Endothelial cell of umbilical vein (primary cell): ENCODE data around the gene POLE2. TPM values are rescaled to one million over a fixed set of nuclear protein-coding genes. Genes with fewer than 3 reads are reported as not detected.
"Not testable (repeated sequence)": the region's sequence is repeated elsewhere in the genome, so short reads cannot be mapped to it uniquely, and the experiment has no call there.

ENCODE experiments used
- BruUV-seq: library from RNA; stranded (reverse); fragments of 400-500 nt; replicated peaks from 2 replicates; lab custom pipeline; 2021; lab: Mats Ljungman, UMichigan
- CTCF ChIA-PET: fragments of 300-600, 350-600 bp; sonication (Branson Sonifier 250); formaldehyde crosslinking; loops from one replicate; lab custom pipeline; 2021; ENCODE audit warnings: antibody characterized with exemption, inconsistent platforms; lab: Charles Lee
- POLR2A ChIA-PET: fragments of 300-600, 350-600 bp; sonication (Branson Sonifier 250); formaldehyde crosslinking; loops from one replicate; lab custom pipeline; 2021; ENCODE audit warnings: antibody characterized with exemption, inconsistent platforms; lab: Charles Lee
- DNase-seq: peaks from one replicate; pipeline ENCODE4 v3.0.0-alpha.2; 2011; ENCODE audit warnings: low read depth, low spot score
- FAIRE-seq: peaks from 2 replicates; lab custom pipeline; 2011; peaks lifted over from hg19 to GRCh38; lab: Jason Lieb, UNC
- H2AFZ ChIP-seq: 2 replicates; pipeline ENCODE4 v1.6.0; 2012; ENCODE audit warnings: low read depth, low read length, control low read depth, inconsistent platforms
- H3K27ac ChIP-seq: 2 replicates; pipeline ENCODE4 v1.5.1; 2011; ENCODE audit warnings: low read depth, mild to moderate bottlenecking, control low read depth, low read length, moderate library complexity; ENCODE audit not compliant: insufficient read depth
- H3K27me3 ChIP-seq, 2 experiments: 2 replicates each; pipeline versions ENCODE4 v1.6.0 to v1.6.1; 2011; ENCODE audit warnings: low read length in 2 of 2, mixed read lengths in 1 of 2; ENCODE audit not compliant: control insufficient read depth in 2 of 2, insufficient read depth in 2 of 2
- H3K36me3 ChIP-seq, 2 experiments: 2 replicates in 1 of 2; 3 replicates in 1 of 2; pipeline ENCODE4 v1.5.1; 2011; ENCODE audit warnings: low read length in 2 of 2, mild to moderate bottlenecking in 1 of 2, moderate library complexity in 1 of 2; ENCODE audit not compliant: control insufficient read depth in 2 of 2, insufficient read depth in 2 of 2; ENCODE audit errors: extremely low read depth in 1 of 2
- H3K4me1 ChIP-seq: 3 replicates; pipeline ENCODE4 v1.5.1; 2011; ENCODE audit warnings: mild to moderate bottlenecking, low read length; ENCODE audit not compliant: control insufficient read depth, insufficient read depth; ENCODE audit errors: extremely low read depth
- H3K4me2 ChIP-seq: 2 replicates; pipeline ENCODE4 v1.6.1; 2011; ENCODE audit warnings: low read length, control low read depth, mixed read lengths; ENCODE audit not compliant: insufficient read depth
- H3K4me3 ChIP-seq, 3 experiments: fragments of 200-600 bp in 1 of 3; sonication (generic), shearing (Covaris generic) in 1 of 3; replicated peaks in 1 of 3; 2 replicates each; pipeline ENCODE4 v1.5.1; 2011 to 2016; ENCODE audit warnings: control low read depth in 3 of 3, low read length in 3 of 3, mild to moderate bottlenecking in 2 of 3, inconsistent platforms in 1 of 3, low read depth in 1 of 3, moderate library complexity in 1 of 3; ENCODE audit not compliant: insufficient read depth in 1 of 3
- H3K79me2 ChIP-seq: 2 replicates; pipeline ENCODE4 v1.6.0; 2012; ENCODE audit warnings: low read length, inconsistent platforms; ENCODE audit not compliant: control insufficient read depth, insufficient read depth
- H3K9ac ChIP-seq: replicated peaks from 2 replicates; pipeline ENCODE3; 2011; ENCODE audit warnings: low read length, control low read depth; ENCODE audit not compliant: insufficient read depth; ENCODE audit errors: extremely low read depth
- H3K9me1 ChIP-seq: replicated peaks from 3 replicates; pipeline ENCODE4 v1.6.0; 2011; ENCODE audit warnings: mild to moderate bottlenecking, low read length; ENCODE audit not compliant: control insufficient read depth, insufficient read depth; ENCODE audit errors: extremely low read depth
- H3K9me3 ChIP-seq: replicated peaks from 2 replicates; pipeline ENCODE4 v1.5.1; 2012; ENCODE audit warnings: low read length, inconsistent platforms; ENCODE audit not compliant: control insufficient read depth, insufficient read depth
- H4K20me1 ChIP-seq: replicated peaks from 2 replicates; pipeline ENCODE3; 2011; ENCODE audit warnings: mild to moderate bottlenecking, low read length; ENCODE audit not compliant: control insufficient read depth, insufficient read depth; ENCODE audit errors: extremely low read depth
- FOS ChIP-seq: IDR thresholded peaks from 2 replicates; pipeline ENCODE4 v1.6.1; 2011; ENCODE audit warnings: mild to moderate bottlenecking, low read length, moderate library complexity, borderline replicate concordance; ENCODE audit not compliant: insufficient read depth
- GATA2 ChIP-seq: IDR thresholded peaks from 2 replicates; pipeline ENCODE4 v1.7.0; 2011; ENCODE audit warnings: low read depth, mild to moderate bottlenecking, moderate library complexity, mixed read lengths, low read length; ENCODE audit not compliant: insufficient read length, insufficient read depth
- MYC ChIP-seq: IDR thresholded peaks from one replicate; pipeline ENCODE4 v1.6.1; 2011; ENCODE audit warnings: mild to moderate bottlenecking, low read depth, low read length
- dilution Hi-C: fragments of 300-500 bp; cut with MboI; formaldehyde crosslinking; loops from one replicate; pipeline ENCODE4 v1.15.0; 2019; ENCODE audit warnings: low sequenced_read_pairs; ENCODE audit not compliant: extremely low pct_ligation_motif_present
- intact Hi-C: fragments of 100-400 bp; cut with micrococcal nuclease; formaldehyde crosslinking; loops from one replicate; pipeline ENCODE4 v1.10.0; 2022
- polyA plus RNA-seq, 4 experiments: library from polyadenylated mRNA; depleted of rRNA in 3 of 4; stranded (reverse) in 3 of 4; unstranded in 1 of 4; fragments of >200 nt; gene quantifications; 2 replicates each; pipeline versions ENCODE4 v1.2.1 to v1.2.3, GENCODE V29; 2011 to 2012; ENCODE audit warnings: missing spikeins in 1 of 4
- total RNA-seq: library from RNA; stranded (reverse); gene quantifications from 2 replicates; pipeline ENCODE4 v1.2.3, GENCODE V29; 2021

POLE2 gene
- total and polyA plus RNA-seq, 2 donors (not counting 3 experiments of a cell fraction or from before 2014, with no cell fraction given) = 12.5 to 16.4 TPM

- peaks cover 72% of the 10 kb centered on the region for H3K79me2 ChIP-seq
- peaks cover 35% of the 10 kb centered on the region for H3K4me1 ChIP-seq
- H2AFZ ChIP-seq = no peak overlapping the region
- intact Hi-C loops = loop anchor here (1.0 to 10.0 kb wide), 4 partner anchors 15 to 615 kb away; partner anchors contain the start of genes RPS29 and SOS2
- H3K4me3 ChIP-seq = peak overlapping the region; percentile 59 to 95 (median 83)
- no peaks in the 10 kb centered on the region for H3K9me1 ChIP-seq
- no peaks in the 10 kb centered on the region for H3K9me3 ChIP-seq
- H4K20me1 ChIP-seq = no peaks in the 10 kb centered on the region
- TF ChIP-seq FOS = no peak
- TF ChIP-seq MYC = no peak
- no peak for TF ChIP-seq GATA2
- dilution Hi-C loops = no loop called here
- POLR2A ChIA-PET = interaction anchor here (0.7 to 2.5 kb wide), 8 partner anchors 10 to 150 kb away, joined by 3 to 15 read pairs (median 8); partner anchors contain the start of genes LRR1 and RPS29
- H3K27ac ChIP-seq = peak overlapping the region; percentile 85
- CTCF ChIA-PET = interaction anchor here (0.6 to 6.4 kb wide), 12 partner anchors 11 to 1650 kb away, joined by 3 to 80 read pairs (median 5); partner anchors contain the start of genes DNAAF2, KLHDC2, LRR1 and NEMF
- H3K9ac ChIP-seq = peak overlapping the region; percentile 86
- H3K36me3 ChIP-seq = peaks cover 0 to 3% of the 10 kb centered on the region in 2 experiments
- H3K4me2 ChIP-seq = peak overlapping the region; percentile 88
- FAIRE-seq (peak; percentile 52), DNase-seq (no peak)
- TSS peak; percentile 44 for BruUV-seq
- H3K27me3 ChIP-seq = no peaks in the 10 kb centered on the region
Observed at GRCh38 chr14:49619730-49620129, 68.3 kb downstream of the POLE2 start.

- H4K20me1 ChIP-seq, FAIRE-seq, H3K9me1 ChIP-seq, BruUV-seq, H3K36me3 ChIP-seq, H2AFZ ChIP-seq, H3K9me3 ChIP-seq, H3K27me3 ChIP-seq, dilution Hi-C loops, intact Hi-C loops, DNase-seq: not testable (repeated sequence)
- ChIA-PET POLR2A (interaction anchor here (1.2 to 2.3 kb wide), 3 partner anchors 13 to 69 kb away, joined by 3 to 12 read pairs (median 4); no protein-coding TSS in a partner anchor), CTCF (interaction anchor here (2.5 to 6.4 kb wide), 2 partner anchors 14 to 158 kb away, joined by 11 to 80 read pairs; partner anchors contain the start of gene DNAAF2)
- peaks cover 31% of the 10 kb centered on the region for H3K4me1 ChIP-seq
- peak overlapping the region; percentile 88 for H3K4me2 ChIP-seq
- H3K4me3 ChIP-seq = peak overlapping the region; percentile 59 to 95 (median 83)
- peak overlapping the region; percentile 85 for H3K27ac ChIP-seq
- peaks cover 70% of the 10 kb centered on the region for H3K79me2 ChIP-seq
- H3K9ac ChIP-seq = peak overlapping the region; percentile 86
Observed at GRCh38 chr14:49619273-49619672, 68.7 kb downstream of the POLE2 start.
